H1 (cell line): ENCODE data around the gene PPP1CA. TPM values are rescaled to one million over a fixed set of nuclear protein-coding genes. Genes with fewer than 3 reads are reported as not detected.

ENCODE experiments used
- CTCF ChIA-PET: fragments of 300-600 bp; sonication (Branson Sonifier 250); formaldehyde crosslinking; loops from one replicate; lab custom pipeline; 2021; ENCODE audit not compliant: partially characterized antibody; lab: Charles Lee
- POLR2A ChIA-PET: fragments of 300-600 bp; sonication (Branson Sonifier 250); formaldehyde crosslinking; loops from one replicate; lab custom pipeline; 2021; ENCODE audit warnings: inconsistent platforms; ENCODE audit not compliant: partially characterized antibody; lab: Charles Lee
- DNase-seq, 2 experiments: peaks; one replicate each; pipeline versions ENCODE4 v3.0.0 to v3.0.0-alpha.2; 2010 to 2022; ENCODE audit warnings: low spot score in 2 of 2, low read depth in 1 of 2, mixed read lengths in 1 of 2
- FAIRE-seq: peaks from 2 replicates; lab custom pipeline; 2011; peaks lifted over from hg19 to GRCh38; lab: Jason Lieb, UNC
- H2AFZ ChIP-seq: 2 replicates; pipeline ENCODE4 v1.8.1; 2012; ENCODE audit warnings: low read length, inconsistent platforms
- H2AK5ac ChIP-seq: 2 replicates; pipeline ENCODE4 v1.6.1; 2013; ENCODE audit warnings: low read depth, low read length
- H2BK120ac ChIP-seq: replicated peaks from 2 replicates; pipeline ENCODE3; 2013; ENCODE audit warnings: low read depth, low read length, inconsistent platforms
- H2BK12ac ChIP-seq: 2 replicates; pipeline ENCODE4 v1.6.1; 2013; ENCODE audit warnings: low read depth, low read length
- H2BK15ac ChIP-seq: 2 replicates; pipeline ENCODE4 v1.6.1; 2013; ENCODE audit warnings: low read length
- H2BK20ac ChIP-seq: 2 replicates; pipeline ENCODE4 v1.6.1; 2013; ENCODE audit warnings: low read length
- H2BK5ac ChIP-seq: 2 replicates; pipeline ENCODE4 v1.6.1; 2013; ENCODE audit warnings: low read depth, low read length
- H3K14ac ChIP-seq: 2 replicates; pipeline ENCODE4 v1.6.1; 2013; ENCODE audit warnings: inconsistent platforms; ENCODE audit not compliant: insufficient read length
- H3K18ac ChIP-seq: 2 replicates; pipeline ENCODE4 v1.6.1; 2013; ENCODE audit warnings: low read length; ENCODE audit errors: extremely low read depth
- H3K23ac ChIP-seq: 2 replicates; pipeline ENCODE4 v1.6.1; 2013; ENCODE audit warnings: inconsistent platforms; ENCODE audit not compliant: insufficient read length
- H3K23me2 ChIP-seq: 2 replicates; pipeline ENCODE4 v1.6.1; 2013; ENCODE audit warnings: low read depth, low read length
- H3K27ac ChIP-seq: 2 replicates; pipeline ENCODE4 v1.6.1; 2011; ENCODE audit warnings: low read depth, low read length, inconsistent platforms
- H3K27me3 ChIP-seq, 4 experiments: replicated peaks in 1 of 4; 1 replicate in 1 of 4; 2 replicates in 3 of 4; pipeline versions ENCODE4 v1.6.1 to v1.8.1; 2011 to 2013; ENCODE audit warnings: low read length in 3 of 4, mild to moderate bottlenecking in 3 of 4, inconsistent platforms in 2 of 4, mixed read lengths in 2 of 4, moderate library complexity in 1 of 4; ENCODE audit not compliant: control insufficient read depth in 3 of 4, insufficient read depth in 3 of 4; ENCODE audit errors: extremely low read depth in 1 of 4
- H3K36me3 ChIP-seq, 4 experiments: 2 replicates each; pipeline versions ENCODE4 v1.6.1 to v1.8.1; 2011 to 2013; ENCODE audit warnings: mild to moderate bottlenecking in 4 of 4, low read length in 3 of 4, moderate library complexity in 2 of 4, control low read depth in 1 of 4, inconsistent platforms in 1 of 4; ENCODE audit not compliant: insufficient read depth in 4 of 4, control insufficient read depth in 2 of 4
- H3K4ac ChIP-seq: replicated peaks from 2 replicates; pipeline ENCODE3; 2013; ENCODE audit warnings: low read length, low read depth, mixed read lengths, inconsistent platforms; ENCODE audit not compliant: insufficient read length
- H3K4me1 ChIP-seq, 4 experiments: replicated peaks in 1 of 4; 1 replicate in 1 of 4; 2 replicates in 3 of 4; pipeline versions ENCODE4 v1.6.1 to v1.8.1; 2011 to 2013; ENCODE audit warnings: low read length in 3 of 4, inconsistent platforms in 2 of 4, mixed read lengths in 1 of 4; ENCODE audit not compliant: insufficient read depth in 4 of 4, control insufficient read depth in 3 of 4
- H3K4me2 ChIP-seq, 2 experiments: 2 replicates each; pipeline versions ENCODE4 v1.6.1 to v1.8.1; 2011 to 2013; ENCODE audit warnings: low read depth in 2 of 2, low read length in 2 of 2, control low read depth in 1 of 2, inconsistent platforms in 1 of 2, mild to moderate bottlenecking in 1 of 2; ENCODE audit not compliant: insufficient read depth in 1 of 2
- H3K4me3 ChIP-seq, 4 experiments: fragments of 200-600, 300-600 bp in 1 of 4; sonication (generic), shearing (Covaris generic), sonication (Bioruptor Twin) in 1 of 4; 2 replicates each; pipeline versions ENCODE4 v1.5.1 to v1.8.1; 2011 to 2016; ENCODE audit warnings: low read length in 4 of 4, low read depth in 3 of 4, control low read depth in 2 of 4, inconsistent platforms in 2 of 4, mild to moderate bottlenecking in 2 of 4, mixed read lengths in 1 of 4, moderate library complexity in 1 of 4; ENCODE audit not compliant: insufficient read depth in 2 of 4; ENCODE audit errors: extremely low read depth in 1 of 4
- H3K56ac ChIP-seq: replicated peaks from 2 replicates; pipeline ENCODE3; 2013; ENCODE audit warnings: low read depth, mild to moderate bottlenecking, mixed read lengths, low read length, inconsistent platforms; ENCODE audit not compliant: insufficient read length
- H3K79me1 ChIP-seq: 2 replicates; pipeline ENCODE4 v1.6.1; 2013; ENCODE audit warnings: low read depth, low read length, control low read depth
- H3K79me2 ChIP-seq, 2 experiments: 2 replicates each; pipeline versions ENCODE4 v1.6.1 to v1.8.1; 2012 to 2013; ENCODE audit warnings: low read length in 2 of 2, mild to moderate bottlenecking in 2 of 2, inconsistent platforms in 1 of 2; ENCODE audit not compliant: insufficient read depth in 2 of 2, control insufficient read depth in 1 of 2
- H3K9ac ChIP-seq, 4 experiments: replicated peaks in 1 of 4; 1 replicate in 1 of 4; 2 replicates in 3 of 4; pipeline versions ENCODE4 v1.6.1 to v1.8.1; 2011 to 2013; ENCODE audit warnings: low read depth in 3 of 4, low read length in 3 of 4, control low read depth in 2 of 4, mild to moderate bottlenecking in 2 of 4, moderate library complexity in 2 of 4, inconsistent platforms in 1 of 4; ENCODE audit errors: extremely low read depth in 1 of 4
- H3K9me3 ChIP-seq, 2 experiments: 2 replicates each; pipeline versions ENCODE4 v1.6.1 to v1.8.1; 2012 to 2013; ENCODE audit warnings: mild to moderate bottlenecking in 2 of 2, moderate library complexity in 2 of 2, control low read depth in 1 of 2, inconsistent platforms in 1 of 2, low read depth in 1 of 2, low read length in 1 of 2, mixed read lengths in 1 of 2; ENCODE audit not compliant: insufficient read depth in 2 of 2
- H4K20me1 ChIP-seq, 2 experiments: replicated peaks in 1 of 2; 2 replicates each; pipeline versions ENCODE3 to v1.8.1; 2011 to 2013; ENCODE audit warnings: inconsistent platforms in 2 of 2, low read length in 2 of 2, mild to moderate bottlenecking in 1 of 2; ENCODE audit not compliant: insufficient read depth in 2 of 2, control insufficient read depth in 1 of 2
- H4K5ac ChIP-seq: 2 replicates; pipeline ENCODE4 v1.6.1; 2013; ENCODE audit warnings: low read length, low read depth, mixed read lengths, inconsistent platforms; ENCODE audit not compliant: insufficient read length
- H4K8ac ChIP-seq: 2 replicates; pipeline ENCODE4 v1.8.0; 2013; ENCODE audit warnings: mild to moderate bottlenecking, moderate library complexity, low read length, inconsistent platforms; ENCODE audit not compliant: insufficient read depth; ENCODE audit errors: extremely low read depth
- H4K91ac ChIP-seq: replicated peaks from 2 replicates; pipeline ENCODE3; 2013; ENCODE audit warnings: low read length, mixed read lengths, inconsistent platforms; ENCODE audit not compliant: insufficient read length
- CEBPB ChIP-seq: IDR thresholded peaks from 2 replicates; pipeline ENCODE4 v1.6.1; 2012; ENCODE audit warnings: low read depth, low read length
- CREB1 ChIP-seq: IDR thresholded peaks from 2 replicates; pipeline ENCODE4 v1.6.1; 2012; ENCODE audit warnings: inconsistent platforms
- EZH2 ChIP-seq: fragments of 200-600 bp; sonication (generic); IDR thresholded peaks from 2 replicates; pipeline ENCODE4 v1.7.1; 2012; ENCODE audit warnings: low read depth, mild to moderate bottlenecking, moderate library complexity, low read length, inconsistent platforms; ENCODE audit not compliant: severe bottlenecking
- JUN ChIP-seq: IDR thresholded peaks from 2 replicates; pipeline ENCODE4 v1.6.1; 2011; ENCODE audit warnings: low read depth, mild to moderate bottlenecking, improper control_type of control experiment, low read length
- KDM1A ChIP-seq: fragments of 200-600, 300-600 bp; sonication (generic); IDR thresholded peaks from 2 replicates; pipeline ENCODE4 v1.7.1; 2016; ENCODE audit warnings: mild to moderate bottlenecking, low read length, borderline replicate concordance
- SIRT6 ChIP-seq: IDR thresholded peaks from one replicate; pipeline ENCODE4 v1.7.1; 2012; ENCODE audit warnings: low read length, inconsistent platforms
- TCF12 ChIP-seq: IDR thresholded peaks from 2 replicates; pipeline ENCODE4 v1.6.1; 2011; ENCODE audit warnings: low read depth, mild to moderate bottlenecking, low read length
- WGBS, 2 experiments: shearing (Covaris generic) in 1 of 2; methylation state at CpG; one replicate each; pipeline versions ENCODE4 v1.1.6 to v1.1.7; 2013 to 2015; ENCODE audit warnings: low lambda C conversion rate in 2 of 2, mixed read lengths in 2 of 2, inconsistent platforms in 1 of 2, low coverage in 1 of 2, missing lambda C conversion rate in 1 of 2; ENCODE audit not compliant: insufficient replicate concordance in 2 of 2, insufficient coverage in 1 of 2, insufficient read length in 1 of 2; ENCODE audit errors: extremely low coverage in 1 of 2, missing lambda C conversion rate in 1 of 2; 5-methylcytosine and 5-hydroxymethylcytosine counted together
- polyA plus RNA-seq, 7 experiments: library from polyadenylated mRNA; depleted of rRNA in 3 of 7; stranded (reverse) in 5 of 7; unstranded in 2 of 7; fragments of >200 nt in 5 of 7; fragments of 200-250 nt in 2 of 7; gene quantifications; 1 replicate in 5 of 7; 2 replicates in 1 of 7; 4 replicates in 1 of 7; pipeline versions ENCODE4 v1.2.1 to v1.2.3, GENCODE V29; 2011 to 2013; ENCODE audit warnings: missing spikeins in 2 of 7, mixed read lengths in 2 of 7
- total RNA-seq: library from RNA; stranded (reverse); fragmentation: NEBNext Ultra II Directional; extraction: Animal tissue kit (Norgen Biotek cat#: 25700); gene quantifications from 2 replicates; pipeline ENCODE4 v1.2.1, GENCODE V29; 2021
- TF ChIP-seq, protein P1 (sequence below): IDR thresholded peaks from 2 replicates; pipeline ENCODE4 v1.6.1; 2012; ENCODE audit warnings: inconsistent platforms

PPP1CA gene
- total and polyA plus RNA-seq, 2 of the 8 experiments (the other 6 are each of a cell fraction or from before 2014, with no cell fraction given) = 198 to 359 TPM

DNA sequence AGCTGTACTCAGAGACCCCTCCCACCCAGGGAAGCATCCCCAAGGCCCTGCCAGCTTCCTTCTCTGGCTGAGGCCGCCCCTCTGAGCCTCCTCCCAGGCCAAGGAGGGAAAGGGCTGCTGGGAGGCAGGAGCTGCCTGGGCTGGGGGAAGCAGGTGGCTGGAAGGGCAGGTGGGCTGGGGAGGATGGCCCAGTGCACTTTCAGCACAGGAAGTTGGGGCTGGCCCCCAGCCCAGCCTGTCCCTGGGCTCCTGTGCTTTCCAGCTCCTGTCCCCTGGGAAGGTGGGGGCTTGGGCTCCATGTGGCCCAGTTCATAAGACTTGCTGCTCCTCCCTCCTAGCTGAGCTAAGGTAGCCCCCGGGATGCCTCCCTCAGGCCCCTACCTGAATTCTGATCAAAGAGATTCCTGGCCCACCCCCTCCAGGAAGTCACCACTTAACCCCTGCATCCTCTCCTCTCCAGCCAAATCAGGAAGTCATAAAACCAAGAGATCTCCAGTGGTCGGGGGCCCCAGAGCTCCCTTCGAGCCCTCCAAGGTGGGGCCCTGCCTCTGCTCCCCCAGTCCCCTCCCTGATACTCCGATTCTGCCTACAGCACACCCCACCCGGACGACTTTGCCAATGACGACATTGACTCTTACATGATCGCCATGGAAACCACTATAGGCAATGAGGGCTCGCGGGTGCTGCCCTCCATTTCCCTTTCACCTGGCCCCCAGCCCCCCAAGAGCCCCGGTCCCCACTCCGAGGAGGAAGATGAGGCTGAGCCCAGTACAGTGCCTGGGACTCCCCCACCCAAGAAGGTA lies 4.9 kb downstream of the PPP1CA start:
- Histone ChIP-seq H2BK5ac (peak overlapping the region; percentile 88; the same call in 1 of the 2 replicates), H3K23ac (no peak overlapping the region), H3K4ac (no peak overlapping the region), H3K4me1 (peaks cover 0 to 14% (median 7%) of the 10 kb centered on the region in 4 experiments; a peak in 5 of 7 replicates), H2BK20ac (no peak overlapping the region; the same call in 1 of the 2 replicates), H3K56ac (peak overlapping the region; percentile 14), H4K8ac (no peak overlapping the region), H2BK120ac (no peak overlapping the region), H3K27me3 (no peaks in the 10 kb centered on the region), H3K9ac (no peak overlapping the region), H3K36me3 (peaks cover 6 to 25% (median 18%) of the 10 kb centered on the region in 4 experiments; a peak in 6 of 8 replicates), H4K91ac (no peak overlapping the region), H3K79me1 (peaks cover 6% of the 10 kb centered on the region), H4K20me1 (peaks cover 0 to 15% of the 10 kb centered on the region in 2 experiments), H3K4me2 (no peak overlapping the region; a peak in 1 of 4 replicates), H3K18ac (no peak overlapping the region; the same call in 1 of the 2 replicates), H3K4me3 (no peak overlapping the region), H4K5ac (no peak overlapping the region), H3K14ac (no peak overlapping the region), H2AFZ (no peak overlapping the region), H2BK15ac (no peak overlapping the region), H3K27ac (no peak overlapping the region; the same call in 1 of the 2 replicates), H2BK12ac (no peak overlapping the region), H3K23me2 (peaks cover 11% of the 10 kb centered on the region; the same call in 1 of the 2 replicates), H2AK5ac (no peak overlapping the region), H3K79me2 (peaks cover 0 to 10% of the 10 kb centered on the region in 2 experiments; a peak in 2 of 4 replicates), H3K9me3 (no peaks in the 10 kb centered on the region)
- POLR2A ChIA-PET = interaction anchor here (0.9 to 2.6 kb wide), 15 partner anchors 8 to 94 kb away, joined by 3 to 13 read pairs (median 4); partner anchors contain the start of genes AIP, RPS6KB2 and SSH3
- 79% methylated on average over 9 of the region's 13 CpGs; no CpG with 5 or more reads in 1 of the 2 experiments for WGBS, 2 experiments
- CTCF ChIA-PET = interaction anchor here (0.8 to 34.8 kb wide), 6 partner anchors 11 to 38 kb away, joined by 3 to 1305 read pairs (median 4); partner anchors contain the start of gene POLD4
- no peak for FAIRE-seq
- DNase-seq = no peak
- no peak for TF ChIP-seq TCF12
- no peak for TF ChIP-seq JUN
- no peak for TF ChIP-seq EZH2
- no peak for TF ChIP-seq CEBPB
- no peak for TF ChIP-seq CREB1
- no peak for TF ChIP-seq KDM1A
- no peak for TF ChIP-seq SIRT6
- TF ChIP-seq, protein P1, sequence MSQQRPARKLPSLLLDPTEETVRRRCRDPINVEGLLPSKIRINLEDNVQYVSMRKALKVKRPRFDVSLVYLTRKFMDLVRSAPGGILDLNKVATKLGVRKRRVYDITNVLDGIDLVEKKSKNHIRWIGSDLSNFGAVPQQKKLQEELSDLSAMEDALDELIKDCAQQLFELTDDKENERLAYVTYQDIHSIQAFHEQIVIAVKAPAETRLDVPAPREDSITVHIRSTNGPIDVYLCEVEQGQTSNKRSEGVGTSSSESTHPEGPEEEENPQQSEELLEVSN = no peak
